ENCODE results near the gene TMEM131. TPM values are rescaled to one million over a fixed set of nuclear protein-coding genes. Genes with fewer than 3 reads are reported as not detected.

Gene TMEM131
- total and polyA plus RNA-seq, 12 donors = 13.7 to 57.5 (median 34.0) TPM

- H3K36me3 ChIP-seq (replicated peaks in 1 of 2) = no peaks in the 10 kb centered on the region
- intact Hi-C loops (cut with DNase I) = no loop called here
- H3K4me3 ChIP-seq = no peak overlapping the region
- no peak overlapping the region for H3K27ac ChIP-seq
- DNase-seq = peak in 5 of 7 donors; percentile 32 to 69 (median 61)
- no peaks in the 10 kb centered on the region for H3K9me3 ChIP-seq (replicated peaks in 1 of 3)
- no peaks in the 10 kb centered on the region for H3K4me1 ChIP-seq (replicated peaks in 1 of 2)
- WGBS, 4 donors = 26 to 36% (median 32%) methylated on average over 19 of the region's 19 CpGs
- TF ChIP-seq CTCF (IDR thresholded peaks at IDR 0.05) (peak; percentile 50 to 72 (median 64)), POLR2A (IDR thresholded peaks at IDR 0.05) (no peak)
- H3K27me3 ChIP-seq = no peaks in the 10 kb centered on the region
These were observed 255.1 kb downstream of the TMEM131 start for GRCh38 chr2:97740590-97741182.

GRCh38 chr2:97739893-97740245 is 255.9 kb downstream of the TMEM131 start:
- no peaks in the 10 kb centered on the region for H3K36me3 ChIP-seq (replicated peaks in 1 of 2)
- no peak overlapping the region for H3K27ac ChIP-seq
- WGBS, 4 donors = 33 to 79% (median 71%) methylated on average over 1 to 5 of the region's 5 CpGs
- no peak overlapping the region for H3K4me3 ChIP-seq
- H3K9me3 ChIP-seq (replicated peaks in 1 of 3) = no peaks in the 10 kb centered on the region
- H3K27me3 ChIP-seq = no peaks in the 10 kb centered on the region
- TF ChIP-seq POLR2A (IDR thresholded peaks at IDR 0.05) = no peak
- no peak for TF ChIP-seq CTCF (IDR thresholded peaks at IDR 0.05)
- DNase-seq = no peak
- intact Hi-C loops (cut with DNase I) = no loop called here
- no peaks in the 10 kb centered on the region for H3K4me1 ChIP-seq (replicated peaks in 1 of 2)

GRCh38 chr2:97739020-97739892 is 256.5 kb downstream of the TMEM131 start:
- TF ChIP-seq CTCF (IDR thresholded peaks at IDR 0.05) (no peak), POLR2A (IDR thresholded peaks at IDR 0.05) (no peak)
- DNase-seq = no peak
- 85 to 95% (median 89%) methylated on average over 16 to 23 of the region's 23 CpGs for WGBS, 4 donors

GRCh38 chr2:97738179-97739019 is 257.3 kb downstream of the TMEM131 start:
- H3K27ac ChIP-seq = no peak overlapping the region
- H3K4me3 ChIP-seq = no peak overlapping the region
- no peak for DNase-seq
- intact Hi-C loops (cut with DNase I) = no loop called here
- H3K36me3 ChIP-seq (replicated peaks in 1 of 2) = no peaks in the 10 kb centered on the region
- no peaks in the 10 kb centered on the region for H3K9me3 ChIP-seq (replicated peaks in 1 of 3)
- TF ChIP-seq CTCF (IDR thresholded peaks at IDR 0.05) (no peak), POLR2A (IDR thresholded peaks at IDR 0.05) (no peak)
- 87 to 96% (median 95%) methylated on average over 9 of the region's 9 CpGs for WGBS, 4 donors
- no peaks in the 10 kb centered on the region for H3K27me3 ChIP-seq
- H3K4me1 ChIP-seq (replicated peaks in 1 of 2) = no peaks in the 10 kb centered on the region

More at GRCh38 chr2:97739020-97739892, 256.5 kb downstream of the TMEM131 start:
- H3K27me3 ChIP-seq = no peaks in the 10 kb centered on the region
- H3K36me3 ChIP-seq (replicated peaks in 1 of 2) = no peaks in the 10 kb centered on the region
- no peak overlapping the region for H3K27ac ChIP-seq
- no peaks in the 10 kb centered on the region for H3K9me3 ChIP-seq (replicated peaks in 1 of 3)
- no peak overlapping the region for H3K4me3 ChIP-seq
- intact Hi-C loops (cut with DNase I) = no loop called here
- H3K4me1 ChIP-seq (replicated peaks in 1 of 2) = no peaks in the 10 kb centered on the region
